ENCODE data around the gene KRTAP10-1. TPM values are rescaled to one million over a fixed set of nuclear protein-coding genes. Genes with fewer than 3 reads are reported as not detected.

The KRTAP10-1 gene
- total and polyA plus RNA-seq, 9 donors = not detected

- intact Hi-C loops (cut with DNase I) = no loop called here
- Histone ChIP-seq H3K27me3 (no peaks in the 10 kb centered on the region), H3K36me3 (no peaks in the 10 kb centered on the region), H3K27ac (no peak overlapping the region), H3K9me3 (no peaks in the 10 kb centered on the region), H3K4me1 (ENCODE audit: insufficient read depth) (no peaks in the 10 kb centered on the region), H3K4me3 (no peak overlapping the region)
- TF ChIP-seq EP300 (IDR thresholded peaks at IDR 0.05) = no peak
- no peak for TF ChIP-seq CTCF (IDR thresholded peaks at IDR 0.05)
- no peak for TF ChIP-seq POLR2A (IDR thresholded peaks at IDR 0.05)
- DNase-seq = peak in 1 of 5 donors; percentile 18
- WGBS, 3 donors = 41 to 63% (median 45%) methylated on average over 29 to 30 of the region's 30 CpGs
Observed at GRCh38 chr21:44531606-44532564, 8.1 kb downstream of the KRTAP10-1 start.

GRCh38 chr21:44530903-44531605 lies 8.9 kb downstream of the KRTAP10-1 start:
- 81 to 87% (median 86%) methylated on average over 23 of the region's 23 CpGs for WGBS, 3 donors
- no peaks in the 10 kb centered on the region for H3K9me3 ChIP-seq
- intact Hi-C loops (cut with DNase I) = no loop called here
- no peak overlapping the region for H3K27ac ChIP-seq
- peak in 2 of 5 donors; percentile 4 to 9 for DNase-seq
- H3K36me3 ChIP-seq = no peaks in the 10 kb centered on the region
- TF ChIP-seq POLR2A (IDR thresholded peaks at IDR 0.05) = no peak
- TF ChIP-seq CTCF (IDR thresholded peaks at IDR 0.05) = no peak
- TF ChIP-seq EP300 (IDR thresholded peaks at IDR 0.05) = no peak
- no peaks in the 10 kb centered on the region for H3K27me3 ChIP-seq
- H3K4me1 ChIP-seq (ENCODE audit: insufficient read depth) = no peaks in the 10 kb centered on the region
- H3K4me3 ChIP-seq = no peak overlapping the region

GRCh38 chr21:44530221-44530902 lies 9.6 kb downstream of the KRTAP10-1 start:
- 85 to 88% (median 86%) methylated on average over 7 of the region's 7 CpGs for WGBS, 3 donors
- Histone ChIP-seq H3K9me3 (no peaks in the 10 kb centered on the region), H3K36me3 (no peaks in the 10 kb centered on the region), H3K4me3 (no peak overlapping the region), H3K27ac (no peak overlapping the region), H3K27me3 (no peaks in the 10 kb centered on the region), H3K4me1 (ENCODE audit: insufficient read depth) (no peaks in the 10 kb centered on the region)
- no peak for DNase-seq
- intact Hi-C loops (cut with DNase I) = no loop called here
- TF ChIP-seq POLR2A (IDR thresholded peaks at IDR 0.05) (no peak), EP300 (IDR thresholded peaks at IDR 0.05) (no peak), CTCF (IDR thresholded peaks at IDR 0.05) (no peak)

- Histone ChIP-seq H3K36me3 (no peaks in the 10 kb centered on the region), H3K4me1 (ENCODE audit: insufficient read depth) (no peaks in the 10 kb centered on the region), H3K27ac (no peak overlapping the region), H3K27me3 (no peaks in the 10 kb centered on the region), H3K9me3 (no peaks in the 10 kb centered on the region), H3K4me3 (no peak overlapping the region)
- DNase-seq = peak in 1 of 5 donors; percentile 24
- WGBS, 3 donors = 56 to 60% (median 59%) methylated on average over 23 of the region's 23 CpGs
- intact Hi-C loops (cut with DNase I) = loop anchor here in 1 of 4 donors (10.0 kb wide), 1 partner anchor 195 kb away; no protein-coding TSS in a partner anchor
- TF ChIP-seq CTCF (IDR thresholded peaks at IDR 0.05) (no peak), POLR2A (IDR thresholded peaks at IDR 0.05) (no peak), EP300 (IDR thresholded peaks at IDR 0.05) (no peak)
Observed at GRCh38 chr21:44529503-44530125, 10.4 kb downstream of the KRTAP10-1 start.

Data from ovary (tissue), 9 donors.